CD14-positive monocyte (primary cell): ENCODE measurements around the gene ADAMTSL1. TPM values are rescaled to one million over a fixed set of nuclear protein-coding genes. Genes with fewer than 3 reads are reported as not detected.

Experiments
- DNase-seq, 3 donors: peaks; one replicate each; pipeline ENCODE4 v3.0.0-alpha.2; 2011 to 2022
- H2AFZ ChIP-seq: 2 replicates; pipeline ENCODE4 v1.6.0; 2012; ENCODE audit warnings: mild to moderate bottlenecking, low read depth, low read length, inconsistent platforms; ENCODE audit not compliant: insufficient read depth, poor library complexity, severe bottlenecking
- H3K27ac ChIP-seq, 2 donors: 1 replicate in 1 of 2; 2 replicates in 1 of 2; pipeline ENCODE4 v1.5.1; 2012 to 2013; ENCODE audit warnings: low read length in 2 of 2, control low read depth in 1 of 2, inconsistent platforms in 1 of 2, low read depth in 1 of 2, mild to moderate bottlenecking in 1 of 2
- H3K27me3 ChIP-seq, 2 donors: one replicate each; pipeline versions ENCODE4 v1.6.0 to v1.6.1; 2011 to 2013; ENCODE audit warnings: low read length in 2 of 2; ENCODE audit not compliant: control insufficient read depth in 2 of 2, insufficient read depth in 2 of 2
- H3K36me3 ChIP-seq, 2 donors: replicated peaks in 1 of 2; 1 replicate in 1 of 2; 2 replicates in 1 of 2; pipeline versions ENCODE4 v1.5.1 to v1.6.1; 2012 to 2013; ENCODE audit warnings: low read length in 2 of 2, control low read depth in 1 of 2, inconsistent platforms in 1 of 2, mild to moderate bottlenecking in 1 of 2; ENCODE audit not compliant: insufficient read depth in 2 of 2, control insufficient read depth in 1 of 2
- H3K4me1 ChIP-seq, 2 donors: 1 replicate in 1 of 2; 2 replicates in 1 of 2; pipeline versions ENCODE4 v1.5.1 to v1.6.1; 2012 to 2013; ENCODE audit warnings: low read length in 2 of 2, control low read depth in 1 of 2, inconsistent platforms in 1 of 2, mild to moderate bottlenecking in 1 of 2, moderate library complexity in 1 of 2; ENCODE audit not compliant: insufficient read depth in 2 of 2, control insufficient read depth in 1 of 2
- H3K4me2 ChIP-seq: replicated peaks from 2 replicates; pipeline ENCODE3; 2012; ENCODE audit warnings: low read length, moderate library complexity, mild to moderate bottlenecking; ENCODE audit not compliant: poor library complexity, severe bottlenecking; ENCODE audit errors: extremely low read depth
- H3K4me3 ChIP-seq, 3 experiments: fragments of 200-600 bp in 1 of 3; sonication (generic) in 1 of 3; replicated peaks in 1 of 3; 1 replicate in 2 of 3; 2 replicates in 1 of 3; pipeline ENCODE4 v1.5.1; 2011 to 2013; ENCODE audit warnings: low read length in 3 of 3, mild to moderate bottlenecking in 3 of 3, control low read depth in 2 of 3, low read depth in 2 of 3, inconsistent platforms in 1 of 3, moderate library complexity in 1 of 3
- H3K79me2 ChIP-seq: 2 replicates; pipeline ENCODE4 v1.6.0; 2012; ENCODE audit warnings: mild to moderate bottlenecking, control low read depth, inconsistent platforms, low read length, moderate library complexity; ENCODE audit not compliant: insufficient read depth
- H3K9ac ChIP-seq: 2 replicates; pipeline ENCODE4 v1.6.0; 2017; ENCODE audit warnings: low read length, mild to moderate bottlenecking; ENCODE audit not compliant: insufficient read depth, poor library complexity, severe bottlenecking
- H3K9me3 ChIP-seq, 2 donors: replicated peaks in 1 of 2; 1 replicate in 1 of 2; 2 replicates in 1 of 2; pipeline versions ENCODE4 v1.5.1 to v1.6.1; 2012 to 2013; ENCODE audit warnings: low read length in 2 of 2, control low read depth in 1 of 2; ENCODE audit not compliant: control insufficient read depth in 1 of 2, insufficient read depth in 1 of 2
- H4K20me1 ChIP-seq: 2 replicates; pipeline ENCODE4 v1.6.0; 2012; ENCODE audit warnings: mild to moderate bottlenecking, low read length, control low read depth, moderate library complexity; ENCODE audit not compliant: insufficient read depth
- H3K27ac Mint-ChIP-seq, 7 donors: one replicate each; pipeline ENCODE4 v1.8.0; 2020; ENCODE audit warnings: mild to moderate bottlenecking in 7 of 7, mixed read lengths in 7 of 7, moderate library complexity in 6 of 7, inconsistent platforms in 2 of 7
- H3K27me3 Mint-ChIP-seq, 3 donors: one replicate each; pipeline ENCODE4 v1.8.0; 2021 to 2022; ENCODE audit warnings: low read depth in 3 of 3, mild to moderate bottlenecking in 3 of 3, mixed read lengths in 3 of 3, moderate library complexity in 3 of 3, inconsistent platforms in 1 of 3
- H3K36me3 Mint-ChIP-seq, 2 donors: one replicate each; pipeline ENCODE4 v1.8.0; 2020; ENCODE audit warnings: mixed read lengths in 2 of 2, inconsistent platforms in 1 of 2, mild to moderate bottlenecking in 1 of 2
- H3K4me1 Mint-ChIP-seq: one replicate; pipeline ENCODE4 v1.8.0; 2020; ENCODE audit warnings: mild to moderate bottlenecking, mixed read lengths
- H3K4me3 Mint-ChIP-seq, 2 donors: one replicate each; pipeline ENCODE4 v1.8.0; 2020; ENCODE audit warnings: mild to moderate bottlenecking in 2 of 2, mixed read lengths in 2 of 2, moderate library complexity in 1 of 2
- H3K9me3 Mint-ChIP-seq, 7 donors: one replicate each; pipeline ENCODE4 v1.8.0; 2020 to 2022; ENCODE audit warnings: mixed read lengths in 7 of 7, mild to moderate bottlenecking in 6 of 7, moderate library complexity in 6 of 7, inconsistent platforms in 2 of 7
- WGBS: methylation state at CpG from one replicate; pipeline ENCODE4 v1.1.5; 2013; ENCODE audit warnings: missing lambda C conversion rate; ENCODE audit not compliant: insufficient coverage; 5-methylcytosine and 5-hydroxymethylcytosine counted together
- intact Hi-C, 2 donors: fragments of 100-400 bp; cut with micrococcal nuclease; formaldehyde crosslinking; loops; one replicate each; pipeline versions ENCODE4 v1.15.0 to v1.15.1; 2023
- polyA plus RNA-seq, 3 donors: library from polyadenylated mRNA; depleted of rRNA in 1 of 3; unstranded in 2 of 3; stranded (reverse) in 1 of 3; fragments of 300-500 nt in 2 of 3; fragments of >200 nt in 1 of 3; fragmentation: Illumina TruSeq in 2 of 3; gene quantifications; 1 replicate in 2 of 3; 2 replicates in 1 of 3; pipeline ENCODE4 v1.2.3, GENCODE V29; 2012 to 2021
- TF ChIP-seq, protein P1 (sequence below): fragments of 200-600 bp; IDR thresholded peaks from one replicate; pipeline ENCODE4 v1.8.0; 2022; ENCODE audit warnings: antibody characterized with exemption, mild to moderate bottlenecking

ADAMTSL1 gene
- polyA plus RNA-seq, 3 donors = not detected

DNA sequence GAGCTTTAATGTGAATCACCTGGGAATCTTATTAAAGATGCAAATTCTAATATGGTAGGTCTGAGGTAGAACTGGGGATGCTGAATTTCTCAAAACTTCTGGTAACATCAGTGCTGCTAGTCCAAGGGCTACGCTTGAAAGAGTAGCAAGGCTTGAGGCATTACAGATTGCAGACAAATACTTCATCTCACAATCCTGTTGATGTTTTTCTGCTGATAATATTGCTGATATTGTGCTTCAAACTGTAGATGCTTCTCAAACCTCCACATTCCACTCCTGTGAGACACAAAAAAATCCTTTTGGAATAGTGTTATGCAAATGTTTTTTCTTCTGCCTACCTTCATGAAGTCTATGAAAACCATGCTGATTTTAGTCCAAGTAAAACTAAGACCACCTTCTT lies 419.5 kb downstream of the ADAMTSL1 start:
- Mint-ChIP-seq H3K27ac (no peak overlapping the region), H3K4me1 (peaks cover 8% of the 10 kb centered on the region), H3K9me3 (peaks cover 11 to 23% (median 17%) of the 10 kb centered on the region in 7 donors), H3K36me3 (no peaks in the 10 kb centered on the region), H3K27me3 (peaks cover 0 to 3% (median 0%) of the 10 kb centered on the region in 3 donors), H3K4me3 (no peak overlapping the region)
- H3K9ac ChIP-seq = no peak overlapping the region
- no peak overlapping the region for H3K4me3 ChIP-seq
- no peaks in the 10 kb centered on the region for H3K36me3 ChIP-seq
- no peaks in the 10 kb centered on the region for H3K79me2 ChIP-seq
- H3K9me3 ChIP-seq = peaks cover 7 to 16% of the 10 kb centered on the region in 2 donors
- no CpG with 5 or more reads among the region's 1 CpG for WGBS
- no peak overlapping the region for H3K4me2 ChIP-seq
- H3K4me1 ChIP-seq = no peaks in the 10 kb centered on the region
- no peak for DNase-seq
- intact Hi-C loops = no loop called here
- no peaks in the 10 kb centered on the region for H3K27me3 ChIP-seq
- TF ChIP-seq, protein P1, sequence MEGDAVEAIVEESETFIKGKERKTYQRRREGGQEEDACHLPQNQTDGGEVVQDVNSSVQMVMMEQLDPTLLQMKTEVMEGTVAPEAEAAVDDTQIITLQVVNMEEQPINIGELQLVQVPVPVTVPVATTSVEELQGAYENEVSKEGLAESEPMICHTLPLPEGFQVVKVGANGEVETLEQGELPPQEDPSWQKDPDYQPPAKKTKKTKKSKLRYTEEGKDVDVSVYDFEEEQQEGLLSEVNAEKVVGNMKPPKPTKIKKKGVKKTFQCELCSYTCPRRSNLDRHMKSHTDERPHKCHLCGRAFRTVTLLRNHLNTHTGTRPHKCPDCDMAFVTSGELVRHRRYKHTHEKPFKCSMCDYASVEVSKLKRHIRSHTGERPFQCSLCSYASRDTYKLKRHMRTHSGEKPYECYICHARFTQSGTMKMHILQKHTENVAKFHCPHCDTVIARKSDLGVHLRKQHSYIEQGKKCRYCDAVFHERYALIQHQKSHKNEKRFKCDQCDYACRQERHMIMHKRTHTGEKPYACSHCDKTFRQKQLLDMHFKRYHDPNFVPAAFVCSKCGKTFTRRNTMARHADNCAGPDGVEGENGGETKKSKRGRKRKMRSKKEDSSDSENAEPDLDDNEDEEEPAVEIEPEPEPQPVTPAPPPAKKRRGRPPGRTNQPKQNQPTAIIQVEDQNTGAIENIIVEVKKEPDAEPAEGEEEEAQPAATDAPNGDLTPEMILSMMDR = no peak
- no peaks in the 10 kb centered on the region for H4K20me1 ChIP-seq
- no peak overlapping the region for H3K27ac ChIP-seq
- H2AFZ ChIP-seq = no peak overlapping the region

DNA sequence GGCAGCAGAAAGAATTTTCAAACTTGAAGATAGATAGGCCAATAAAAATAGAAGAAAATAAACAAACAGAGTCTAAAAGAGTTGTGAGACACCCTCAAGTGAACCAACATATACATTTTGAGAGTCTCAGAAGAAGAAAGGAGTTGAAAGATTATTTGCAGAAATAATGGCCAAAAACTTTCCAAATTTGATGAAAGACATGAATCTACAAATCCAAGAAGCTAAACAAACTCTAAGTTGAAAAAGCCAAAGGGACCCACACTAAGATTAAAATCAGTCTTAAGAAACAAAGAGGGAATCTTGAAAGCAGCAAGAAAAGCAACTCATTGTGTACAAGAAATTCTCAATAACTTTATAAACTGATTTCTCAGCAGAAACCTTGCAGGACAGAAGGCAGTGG lies 422.1 kb downstream of the ADAMTSL1 start:
- no peak overlapping the region for H2AFZ ChIP-seq
- no peak overlapping the region for H3K27ac ChIP-seq
- no peak for DNase-seq
- intact Hi-C loops = no loop called here
- no peaks in the 10 kb centered on the region for H3K4me1 ChIP-seq
- H3K4me2 ChIP-seq = no peak overlapping the region
- no peaks in the 10 kb centered on the region for H3K27me3 ChIP-seq
- H3K4me1 Mint-ChIP-seq = peaks cover 8% of the 10 kb centered on the region
- TF ChIP-seq, protein P1 = no peak
- no peaks in the 10 kb centered on the region for H3K36me3 ChIP-seq
- H3K27ac Mint-ChIP-seq = no peak overlapping the region
- H3K27me3 Mint-ChIP-seq = no peaks in the 10 kb centered on the region
- H3K4me3 Mint-ChIP-seq = no peak overlapping the region
- H3K36me3 Mint-ChIP-seq = no peaks in the 10 kb centered on the region
- no peaks in the 10 kb centered on the region for H3K79me2 ChIP-seq
- no peaks in the 10 kb centered on the region for H4K20me1 ChIP-seq
- peaks cover 11 to 28% (median 17%) of the 10 kb centered on the region in 7 donors for H3K9me3 Mint-ChIP-seq
- peaks cover 7 to 16% of the 10 kb centered on the region in 2 donors for H3K9me3 ChIP-seq
- no peak overlapping the region for H3K4me3 ChIP-seq
- no peak overlapping the region for H3K9ac ChIP-seq
